Neural progenitor cell (in vitro differentiated cells): ENCODE measurements around the gene MRPL4. TPM values are rescaled to one million over a fixed set of nuclear protein-coding genes. Genes with fewer than 3 reads are reported as not detected.

Source experiments
- DNase-seq: peaks from one replicate; pipeline ENCODE4 v3.0.0-alpha.2; 2016; ENCODE audit warnings: low spot score
- H2AFZ ChIP-seq: fragments of 200-600 bp; sonication (generic); replicated peaks from 2 replicates; pipeline ENCODE4 v1.6.1; 2016; ENCODE audit warnings: antibody characterized with exemption
- H3F3A ChIP-seq: fragments of 200-600 bp; sonication (generic); 2 replicates; pipeline ENCODE4 v1.6.1; 2016; ENCODE audit warnings: antibody characterized with exemption, low read depth
- H3K27ac ChIP-seq: fragments of 200-600 bp; sonication (generic); 2 replicates; pipeline ENCODE4 v1.5.1; 2016; ENCODE audit warnings: mild to moderate bottlenecking
- H3K27me3 ChIP-seq: fragments of 200-600 bp; sonication (generic); 2 replicates; pipeline ENCODE4 v1.6.1; 2016; ENCODE audit warnings: mild to moderate bottlenecking, moderate library complexity
- H3K36me3 ChIP-seq: fragments of 200-600 bp; sonication (generic); 2 replicates; pipeline ENCODE4 v1.5.1; 2016
- H3K4me1 ChIP-seq: fragments of 200-600 bp; sonication (generic); 2 replicates; pipeline ENCODE4 v1.6.1; 2016; ENCODE audit warnings: mixed run types
- H3K4me2 ChIP-seq: fragments of 200-600 bp; sonication (generic); 2 replicates; pipeline ENCODE4 v1.6.1; 2016
- H3K4me3 ChIP-seq: fragments of 200-600 bp; sonication (generic); 2 replicates; pipeline ENCODE4 v1.5.1; 2016
- H3K79me2 ChIP-seq: fragments of 200-600 bp; sonication (generic); 2 replicates; pipeline ENCODE4 v1.6.1; 2016; ENCODE audit warnings: low read depth
- H3K9ac ChIP-seq: fragments of 200-600 bp; sonication (generic); 2 replicates; pipeline ENCODE4 v1.6.1; 2016
- H3K9me3 ChIP-seq: fragments of 200-600 bp; sonication (generic); 2 replicates; pipeline ENCODE4 v1.5.1; 2016; ENCODE audit warnings: low read depth
- H4K20me1 ChIP-seq: fragments of 200-600 bp; sonication (generic); 2 replicates; pipeline ENCODE4 v1.6.1; 2016; ENCODE audit warnings: low read depth
- H3K27ac Mint-ChIP-seq: 3 replicates; pipeline ENCODE4 v1.8.0; 2021; ENCODE audit warnings: mixed read lengths
- H3K27me3 Mint-ChIP-seq: 2 replicates; pipeline ENCODE4 v1.8.0; 2022; ENCODE audit warnings: low read depth, mild to moderate bottlenecking, inconsistent platforms, moderate library complexity, mixed read lengths; ENCODE audit not compliant: insufficient read depth
- H3K36me3 Mint-ChIP-seq: 3 replicates; pipeline ENCODE4 v1.8.0; 2021; ENCODE audit warnings: mixed read lengths
- H3K4me1 Mint-ChIP-seq: 3 replicates; pipeline ENCODE4 v1.8.0; 2021; ENCODE audit warnings: mixed read lengths
- H3K4me3 Mint-ChIP-seq: 3 replicates; pipeline ENCODE4 v1.8.0; 2021; ENCODE audit warnings: mild to moderate bottlenecking, moderate library complexity, mixed read lengths
- H3K9me3 Mint-ChIP-seq: 3 replicates; pipeline ENCODE4 v1.8.0; 2020; ENCODE audit warnings: mixed read lengths
- EZH2 ChIP-seq: fragments of 200-600 bp; sonication (generic); IDR thresholded peaks from 2 replicates; pipeline ENCODE4 v1.6.1; 2017; ENCODE audit warnings: antibody characterized with exemption, mild to moderate bottlenecking, moderate library complexity
- EZH2phosphoT487 ChIP-seq: fragments of 200-600 bp; sonication (generic); IDR thresholded peaks from 2 replicates; pipeline ENCODE4 v1.6.1; 2017; ENCODE audit warnings: antibody characterized with exemption
- total RNA-seq: library from RNA; depleted of rRNA; stranded (reverse); fragments of >200 nt; gene quantifications from 2 replicates; pipeline ENCODE4 v1.2.3, GENCODE V29; 2015; ENCODE audit warnings: low replicate concordance
- TF ChIP-seq, protein P1 (sequence below): fragments of 200-600 bp; sonication (generic); IDR thresholded peaks from 2 replicates; pipeline ENCODE4 v1.5.1; 2017; ENCODE audit warnings: antibody characterized with exemption, mild to moderate bottlenecking

The MRPL4 gene
- total RNA-seq, 1 donor from 2014 or later = 22.5 TPM

DNA sequence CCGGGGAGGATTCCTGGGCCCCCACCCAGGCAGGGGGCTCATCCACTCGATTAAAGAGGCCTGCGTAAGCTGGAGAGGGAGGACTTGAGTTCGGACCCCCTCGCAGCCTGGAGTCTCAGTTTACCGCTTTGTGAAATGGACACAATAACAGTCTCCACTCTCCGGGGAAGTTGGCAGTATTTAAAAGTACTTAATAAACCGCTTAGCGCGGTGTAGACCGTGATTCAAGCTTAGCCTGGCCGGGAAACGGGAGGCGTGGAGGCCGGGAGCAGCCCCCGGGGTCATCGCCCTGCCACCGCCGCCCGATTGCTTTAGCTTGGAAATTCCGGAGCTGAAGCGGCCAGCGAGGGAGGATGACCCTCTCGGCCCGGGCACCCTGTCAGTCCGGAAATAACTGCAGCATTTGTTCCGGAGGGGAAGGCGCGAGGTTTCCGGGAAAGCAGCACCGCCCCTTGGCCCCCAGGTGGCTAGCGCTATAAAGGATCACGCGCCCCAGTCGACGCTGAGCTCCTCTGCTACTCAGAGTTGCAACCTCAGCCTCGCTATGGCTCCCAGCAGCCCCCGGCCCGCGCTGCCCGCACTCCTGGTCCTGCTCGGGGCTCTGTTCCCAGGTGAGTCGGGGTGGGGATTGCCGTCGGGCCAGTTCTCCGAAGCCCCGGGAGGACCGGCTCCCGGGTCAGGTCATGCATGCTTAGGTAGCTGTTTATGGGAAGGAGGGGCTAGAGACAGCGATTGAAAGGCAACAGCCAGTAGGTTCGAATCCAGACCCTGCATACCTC lies 18.8 kb downstream of the MRPL4 start, which contains the start of gene ICAM1:
Gene ICAM1, plus strand, starts transcription at position 505 of the 779 bp plus-strand sequence. Its CDS starts 40 bp downstream, at position 545.
- H3K4me1 Mint-ChIP-seq = no peaks in the 10 kb centered on the region
- no peaks in the 10 kb centered on the region for H3K79me2 ChIP-seq
- no peaks in the 10 kb centered on the region for H3K9me3 Mint-ChIP-seq
- H3K9me3 ChIP-seq = no peaks in the 10 kb centered on the region
- H3K36me3 Mint-ChIP-seq = no peaks in the 10 kb centered on the region
- peak within 1 kb of the TSS; percentile 34 for H3K4me3 ChIP-seq
- TF ChIP-seq EZH2phosphoT487 (peak; percentile 63), EZH2 (peak; percentile 35)
- TF ChIP-seq, protein P1, sequence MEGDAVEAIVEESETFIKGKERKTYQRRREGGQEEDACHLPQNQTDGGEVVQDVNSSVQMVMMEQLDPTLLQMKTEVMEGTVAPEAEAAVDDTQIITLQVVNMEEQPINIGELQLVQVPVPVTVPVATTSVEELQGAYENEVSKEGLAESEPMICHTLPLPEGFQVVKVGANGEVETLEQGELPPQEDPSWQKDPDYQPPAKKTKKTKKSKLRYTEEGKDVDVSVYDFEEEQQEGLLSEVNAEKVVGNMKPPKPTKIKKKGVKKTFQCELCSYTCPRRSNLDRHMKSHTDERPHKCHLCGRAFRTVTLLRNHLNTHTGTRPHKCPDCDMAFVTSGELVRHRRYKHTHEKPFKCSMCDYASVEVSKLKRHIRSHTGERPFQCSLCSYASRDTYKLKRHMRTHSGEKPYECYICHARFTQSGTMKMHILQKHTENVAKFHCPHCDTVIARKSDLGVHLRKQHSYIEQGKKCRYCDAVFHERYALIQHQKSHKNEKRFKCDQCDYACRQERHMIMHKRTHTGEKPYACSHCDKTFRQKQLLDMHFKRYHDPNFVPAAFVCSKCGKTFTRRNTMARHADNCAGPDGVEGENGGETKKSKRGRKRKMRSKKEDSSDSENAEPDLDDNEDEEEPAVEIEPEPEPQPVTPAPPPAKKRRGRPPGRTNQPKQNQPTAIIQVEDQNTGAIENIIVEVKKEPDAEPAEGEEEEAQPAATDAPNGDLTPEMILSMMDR = no peak
- peak within 1 kb of the TSS; percentile 64 for H3K4me2 ChIP-seq
- H4K20me1 ChIP-seq = no peaks in the 10 kb centered on the region
- peaks cover 61% of the 10 kb centered on the region for H3K27me3 ChIP-seq
- H3K4me3 Mint-ChIP-seq = peak within 1 kb of the TSS; percentile 35
- H3K27ac ChIP-seq = no peak within 1 kb of the TSS
- no peak within 1 kb of the TSS for H3K27ac Mint-ChIP-seq
- H3F3A ChIP-seq = peaks cover 18% of the 10 kb centered on the region
- peak within 1 kb of the TSS; percentile 74 for H2AFZ ChIP-seq
- H3K9ac ChIP-seq = no peak within 1 kb of the TSS
- H3K4me1 ChIP-seq = no peaks in the 10 kb centered on the region
- H3K27me3 Mint-ChIP-seq = peaks cover 34% of the 10 kb centered on the region
- H3K36me3 ChIP-seq = no peaks in the 10 kb centered on the region
- DNase-seq = peak; percentile 71

- peaks cover 34% of the 10 kb centered on the region for H3K27me3 Mint-ChIP-seq
- TF ChIP-seq, protein P1 = no peak
- TF ChIP-seq EZH2phosphoT487 (no peak), EZH2 (no peak)
- no peaks in the 10 kb centered on the region for H3K79me2 ChIP-seq
- H3F3A ChIP-seq = peaks cover 18% of the 10 kb centered on the region
- no peak overlapping the region for H3K4me2 ChIP-seq
- H3K4me3 ChIP-seq = no peak overlapping the region
- no peak overlapping the region for H2AFZ ChIP-seq
- H3K9me3 ChIP-seq = no peaks in the 10 kb centered on the region
- peak overlapping the region; percentile 35 for H3K4me3 Mint-ChIP-seq
- no peaks in the 10 kb centered on the region for H3K4me1 ChIP-seq
- H3K36me3 ChIP-seq = no peaks in the 10 kb centered on the region
- peaks cover 61% of the 10 kb centered on the region for H3K27me3 ChIP-seq
- no peaks in the 10 kb centered on the region for H4K20me1 ChIP-seq
- no peak overlapping the region for H3K27ac Mint-ChIP-seq
- no peak overlapping the region for H3K9ac ChIP-seq
- H3K9me3 Mint-ChIP-seq = no peaks in the 10 kb centered on the region
- no peaks in the 10 kb centered on the region for H3K4me1 Mint-ChIP-seq
- H3K36me3 Mint-ChIP-seq = no peaks in the 10 kb centered on the region
- H3K27ac ChIP-seq = no peak overlapping the region
- DNase-seq = no peak
Measured at GRCh38 chr19:10271543-10272086, 19.6 kb downstream of the MRPL4 start.

- Mint-ChIP-seq H3K27ac (no peak overlapping the region), H3K4me3 (no peak overlapping the region), H3K27me3 (peaks cover 35% of the 10 kb centered on the region), H3K9me3 (no peaks in the 10 kb centered on the region), H3K36me3 (no peaks in the 10 kb centered on the region), H3K4me1 (peaks cover 2% of the 10 kb centered on the region)
- H3K9ac ChIP-seq = no peak overlapping the region
- H3K79me2 ChIP-seq = no peaks in the 10 kb centered on the region
- H3K27me3 ChIP-seq = peaks cover 45% of the 10 kb centered on the region
- H4K20me1 ChIP-seq = no peaks in the 10 kb centered on the region
- no peak for DNase-seq
- peaks cover 18% of the 10 kb centered on the region for H3F3A ChIP-seq
- H3K4me2 ChIP-seq = no peak overlapping the region
- no peaks in the 10 kb centered on the region for H3K36me3 ChIP-seq
- TF ChIP-seq EZH2phosphoT487 = no peak
- TF ChIP-seq, protein P1 = no peak
- no peak for TF ChIP-seq EZH2
- H3K27ac ChIP-seq = no peak overlapping the region
- H3K4me1 ChIP-seq = no peaks in the 10 kb centered on the region
- no peak overlapping the region for H3K4me3 ChIP-seq
- no peaks in the 10 kb centered on the region for H3K9me3 ChIP-seq
- no peak overlapping the region for H2AFZ ChIP-seq
Measured at GRCh38 chr19:10274589-10274988, 22.6 kb downstream of the MRPL4 start.
